ENCODE data around the gene KRTAP4-16.
"Not testable (repeated sequence)": the region's sequence is repeated elsewhere in the genome, so short reads cannot be mapped to it uniquely, and the experiment has no call there.

The KRTAP4-16 gene

GRCh38 chr17:41101586-41102259 lies at the start of gene KRTAP4-16:
KRTAP4-16 (minus strand) TSS chr17:41102209; CDS start chr17:41102209, 0 bp downstream.
- no peak for DNase-seq (ENCODE audit: low spot score)

- no peak for DNase-seq (ENCODE audit: low spot score)
Measured at GRCh38 chr17:41151525-41151924, 49.5 kb upstream of the KRTAP4-16 start.

- DNase-seq (ENCODE audit: low spot score): no peak
Measured at GRCh38 chr17:41150026-41150425, 48.0 kb upstream of the KRTAP4-16 start.

- DNase-seq (ENCODE audit: low spot score): no peak
Measured at GRCh38 chr17:41149652-41149985, 47.6 kb upstream of the KRTAP4-16 start, which contains the start of gene KRTAP4-5. KRTAP4-5 (minus strand) TSS chr17:41149825; CDS start chr17:41149767, 58 bp downstream.

- not testable (repeated sequence) for DNase-seq (ENCODE audit: low spot score)
Measured at GRCh38 chr17:41148971-41149651, 47.1 kb upstream of the KRTAP4-16 start.

GRCh38 chr17:41147531-41148204 lies 45.7 kb upstream of the KRTAP4-16 start:
- DNase-seq (ENCODE audit: low spot score): no peak

GRCh38 chr17:41145261-41145660 lies 43.3 kb upstream of the KRTAP4-16 start:
- DNase-seq (ENCODE audit: low spot score): no peak

GRCh38 chr17:41144846-41145245 lies 42.8 kb upstream of the KRTAP4-16 start:
- no peak for DNase-seq (ENCODE audit: low spot score)

GRCh38 chr17:41141361-41141760 lies 39.4 kb upstream of the KRTAP4-16 start:
- DNase-seq (ENCODE audit: low spot score): no peak

- DNase-seq (ENCODE audit: low spot score): no peak
Measured at GRCh38 chr17:41140360-41141131, 38.5 kb upstream of the KRTAP4-16 start, which contains the start of gene KRTAP4-6. KRTAP4-6 (minus strand) TSS chr17:41140544; CDS start chr17:41140487, 57 bp downstream.

- DNase-seq (ENCODE audit: low spot score): not testable (repeated sequence)
Measured at GRCh38 chr17:41139865-41140264, 37.9 kb upstream of the KRTAP4-16 start.

GRCh38 chr17:41133880-41134735 lies 32.1 kb upstream of the KRTAP4-16 start:
- no peak for DNase-seq (ENCODE audit: low spot score)

GRCh38 chr17:41131979-41132378 lies 30.0 kb upstream of the KRTAP4-16 start:
- no peak for DNase-seq (ENCODE audit: low spot score)

- no peak for DNase-seq (ENCODE audit: low spot score)
Measured at GRCh38 chr17:41127371-41127770, 25.4 kb upstream of the KRTAP4-16 start.

GRCh38 chr17:41126412-41126811 lies 24.4 kb upstream of the KRTAP4-16 start:
- no peak for DNase-seq (ENCODE audit: low spot score)

- DNase-seq (ENCODE audit: low spot score): no peak
Measured at GRCh38 chr17:41125064-41125463, 23.1 kb upstream of the KRTAP4-16 start.

GRCh38 chr17:41123991-41124371 lies 22.0 kb upstream of the KRTAP4-16 start, which contains the start of gene KRTAP4-12:
KRTAP4-12 (minus strand) TSS chr17:41124182; CDS start chr17:41124122, 60 bp downstream.
- DNase-seq (ENCODE audit: low spot score): not testable (repeated sequence)

GRCh38 chr17:41123292-41123990 lies 21.4 kb upstream of the KRTAP4-16 start:
- DNase-seq (ENCODE audit: low spot score): not testable (repeated sequence)

- no peak for DNase-seq (ENCODE audit: low spot score)
Measured at GRCh38 chr17:41121742-41122141, 19.7 kb upstream of the KRTAP4-16 start.

Measured in hematopoietic multipotent progenitor cell treated with erythropoietin and hydrocortisone succinate and interleukin-3 and kit ligand, for 17 days (in vitro differentiated cells).